Hepatocyte (in vitro differentiated cells): ENCODE results near the gene SPIRE1.

ENCODE experiments used
- CTCF ChIP-seq: fragments of 200-600 bp; sonication (generic); IDR thresholded peaks from 2 replicates; pipeline ENCODE4 v1.5.1; 2016; ENCODE audit warnings: antibody characterized with exemption, mild to moderate bottlenecking; ENCODE audit not compliant: poor library complexity
- EZH2 ChIP-seq: fragments of 200-600 bp; sonication (generic); IDR thresholded peaks from 2 replicates; pipeline ENCODE4 v1.6.1; 2016; ENCODE audit warnings: antibody characterized with exemption, mild to moderate bottlenecking, borderline replicate concordance

- TF ChIP-seq CTCF, result no peak
- TF ChIP-seq EZH2, result no peak
Observed at GRCh38 chr18:12532661-12533060, 125.2 kb downstream of the SPIRE1 start.
